GM12878 (cell line): ENCODE measurements around the gene GH1.
"Not testable (repeated sequence)": the region's sequence is repeated elsewhere in the genome, so short reads cannot be mapped to it uniquely, and the experiment has no call there.

Source experiments
- BACH1 ChIP-seq: fragments of 450-650 bp; IDR thresholded peaks from 2 replicates; pipeline ENCODE4 v1.6.1; 2017; ENCODE audit warnings: mild to moderate bottlenecking, borderline replicate concordance
- BRCA1 ChIP-seq: IDR thresholded peaks from 2 replicates; pipeline ENCODE4 v1.6.1; 2011; ENCODE audit warnings: low read depth, low read length, improper control_type of control experiment
- CBFB ChIP-seq: IDR thresholded peaks from 2 replicates; pipeline ENCODE4 v1.6.1; 2016; ENCODE audit warnings: antibody characterized with exemption, low read depth
- CTCF ChIP-seq, 3 experiments: IDR thresholded peaks in 2 of 3; conservative IDR thresholded peaks in 1 of 3; 2 replicates each; pipeline ENCODE4 v1.5.1; 2011; ENCODE audit warnings: low read depth in 3 of 3, low read length in 3 of 3, mild to moderate bottlenecking in 3 of 3, control low read depth in 2 of 3, moderate library complexity in 2 of 3, inconsistent platforms in 1 of 3, mixed read lengths in 1 of 3; ENCODE audit not compliant: control insufficient read depth in 2 of 3, insufficient read depth in 1 of 3; ENCODE audit errors: extremely low read depth in 1 of 3
- MAX ChIP-seq: IDR thresholded peaks from 2 replicates; pipeline ENCODE4 v1.6.1; 2012; ENCODE audit warnings: low read depth, low read length, improper control_type of control experiment
- MXI1 ChIP-seq: fragments of 150-350 bp; IDR thresholded peaks from 2 replicates; pipeline ENCODE4 v1.6.1; 2011; ENCODE audit warnings: low read depth, mild to moderate bottlenecking, inconsistent platforms, low read length, improper control_type of control experiment
- MYC ChIP-seq: IDR thresholded peaks from 2 replicates; pipeline ENCODE4 v1.6.1; 2011; ENCODE audit warnings: mild to moderate bottlenecking, low read length, moderate library complexity, inconsistent platforms; ENCODE audit not compliant: insufficient read depth, insufficient replicate concordance, insufficient read length, severe bottlenecking
- POLR2AphosphoS2 ChIP-seq: IDR thresholded peaks from 2 replicates; pipeline ENCODE4 v1.6.1; 2011; ENCODE audit warnings: low read depth, mild to moderate bottlenecking, low read length, improper control_type of control experiment, moderate library complexity
- SRF ChIP-seq, 2 experiments: IDR thresholded peaks; 2 replicates each; pipeline ENCODE4 v1.6.1; 2011; ENCODE audit warnings: low read depth in 2 of 2, low read length in 2 of 2, mild to moderate bottlenecking in 1 of 2, moderate library complexity in 1 of 2
- TAF1 ChIP-seq: IDR thresholded peaks from 2 replicates; pipeline ENCODE4 v1.6.1; 2011; ENCODE audit warnings: mild to moderate bottlenecking, low read depth, low read length, borderline replicate concordance
- WRNIP1 ChIP-seq: IDR thresholded peaks from 2 replicates; pipeline ENCODE4 v1.6.1; 2011; ENCODE audit warnings: low read depth, low read length, improper control_type of control experiment, borderline replicate concordance

- TF ChIP-seq BACH1; MAX; MXI1; BRCA1; MYC; WRNIP1; CBFB; SRF (IDR thresholded peaks at IDR 0.05; ENCODE audit: low read depth in 2 of 2, low read length in 2 of 2); POLR2AphosphoS2; TAF1; CTCF (IDR thresholded peaks at IDR 0.05 in 2 of 3, conservative IDR thresholded peaks at IDR 0.05 in 1 of 3; ENCODE audit: control insufficient read depth in 2 of 3, extremely low read depth in 1 of 3, insufficient read depth in 1 of 3, low read depth in 3 of 3, low read length in 3 of 3): not testable (repeated sequence)
Observed at GRCh38 chr17:63871646-63872365, 46.8 kb downstream of the GH1 start.
